Activated naive CD4-positive, alpha-beta T cell (primary cell): ENCODE measurements around the gene S100PBP.

Source experiments
- DNase-seq, 4 experiments: peaks; one replicate each; lab custom pipeline; 2025; lab: John Stamatoyannopoulos, UW

The S100PBP gene

DNA sequence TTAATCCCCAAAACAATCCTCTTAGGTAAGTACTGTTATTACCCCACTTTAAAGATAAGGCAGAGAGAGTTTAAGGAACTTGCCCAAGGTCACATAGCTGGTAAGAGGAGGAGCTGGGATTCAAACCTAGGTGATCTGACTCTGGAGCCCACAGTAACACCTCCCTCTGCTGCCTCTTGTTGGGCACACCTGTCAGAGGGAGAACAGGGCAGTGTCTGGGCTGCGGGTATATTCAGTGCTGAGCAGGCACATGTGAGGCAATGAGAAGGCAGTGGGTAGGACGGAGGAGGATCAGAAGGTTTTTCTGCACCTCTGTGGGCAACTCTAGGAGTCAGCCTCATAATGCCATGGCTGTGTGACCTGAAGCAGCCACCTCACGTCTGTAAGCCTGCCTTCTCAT is 70.7 kb downstream of the S100PBP start:
- no peak for DNase-seq

DNA sequence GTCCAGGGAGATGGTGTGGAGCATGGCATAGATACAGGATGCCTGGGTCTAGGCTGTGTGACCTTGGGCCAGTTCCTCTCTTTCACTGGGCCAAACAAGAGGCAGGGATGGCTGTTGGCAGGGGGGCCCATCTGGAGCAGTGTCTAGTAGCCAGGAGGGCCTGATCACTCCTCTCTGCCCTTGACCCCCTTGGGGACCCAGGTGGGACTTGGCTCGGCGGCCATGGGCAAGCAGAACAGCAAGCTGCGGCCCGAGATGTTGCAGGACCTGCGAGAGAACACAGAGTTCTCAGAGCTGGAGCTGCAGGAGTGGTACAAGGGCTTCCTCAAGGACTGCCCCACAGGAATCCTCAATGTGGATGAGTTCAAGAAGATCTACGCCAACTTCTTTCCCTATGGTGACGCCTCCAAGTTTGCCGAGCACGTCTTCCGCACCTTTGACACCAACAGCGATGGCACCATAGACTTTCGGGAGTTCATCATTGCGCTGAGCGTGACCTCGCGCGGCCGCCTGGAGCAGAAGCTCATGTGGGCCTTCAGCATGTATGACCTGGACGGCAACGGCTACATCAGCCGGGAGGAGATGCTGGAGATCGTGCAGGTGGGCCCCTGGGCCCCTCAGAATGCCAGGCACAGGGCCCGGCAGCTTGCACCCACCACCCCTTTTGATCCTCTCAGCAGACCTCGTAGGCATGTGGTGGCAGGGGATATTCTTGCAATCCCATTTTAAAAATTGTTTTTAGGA is 71.4 kb downstream of the S100PBP start:
- DNase-seq = no peak

DNA sequence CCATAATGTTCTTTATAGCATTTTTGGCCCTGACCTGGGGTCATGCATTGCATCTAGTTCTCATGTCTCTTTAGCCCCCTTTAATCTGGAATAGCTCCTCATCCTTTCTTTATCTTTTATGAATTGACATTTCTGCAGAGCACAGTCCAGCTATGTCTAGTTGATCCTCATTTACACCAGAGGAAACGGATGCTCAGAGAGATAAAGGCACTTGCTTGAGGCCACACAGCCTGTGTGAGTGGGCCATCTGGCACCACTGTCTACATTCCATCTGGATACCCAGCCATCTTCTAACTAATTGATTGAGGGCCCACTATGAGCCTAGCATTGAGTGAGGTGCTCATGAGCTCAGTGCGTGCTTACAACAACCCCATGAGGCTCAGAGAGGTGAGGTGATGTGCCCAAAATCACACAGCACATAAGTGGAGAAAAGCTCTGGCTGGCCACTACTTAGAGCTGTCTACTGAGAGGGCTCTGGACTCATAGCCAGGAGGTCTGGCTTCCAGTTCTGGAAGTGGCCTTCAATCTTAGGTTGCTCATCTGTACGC is 72.4 kb downstream of the S100PBP start:
- DNase-seq = no peak

DNA sequence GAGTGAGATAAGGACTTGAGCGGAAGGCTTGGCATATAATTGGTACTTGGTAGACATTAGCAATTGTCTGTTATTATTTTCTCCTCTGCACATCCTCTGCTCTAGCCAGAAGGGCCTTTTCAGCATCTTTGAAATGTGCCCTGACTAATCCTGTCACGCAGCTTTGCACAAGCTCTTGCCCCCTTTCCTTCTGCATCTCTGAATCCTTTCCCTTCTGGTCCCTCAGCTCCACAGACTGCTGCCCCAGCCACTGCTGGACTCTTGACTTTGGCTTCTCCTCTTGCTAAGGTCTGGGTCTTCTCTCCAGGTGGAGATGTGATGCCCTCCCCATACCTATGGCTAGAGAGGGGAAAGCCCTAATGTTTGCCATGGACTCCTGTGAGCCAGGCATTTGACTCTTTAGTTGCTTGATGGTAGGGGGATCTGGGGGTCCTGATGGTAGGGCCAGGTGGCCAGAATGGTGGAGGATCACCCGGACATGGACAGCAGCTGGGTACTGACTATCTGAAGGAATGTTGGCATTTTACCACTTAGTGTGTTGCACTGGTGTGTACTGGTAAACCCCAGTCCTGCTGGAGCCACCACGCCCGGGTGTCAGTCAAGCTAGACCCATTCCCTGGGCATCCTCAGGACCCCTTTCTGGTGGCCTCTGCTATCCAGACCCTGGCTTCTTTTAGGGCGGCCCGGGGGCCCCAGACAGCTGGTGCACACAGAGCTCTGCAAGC is 73.2 kb downstream of the S100PBP start:
- no peak for DNase-seq

DNA sequence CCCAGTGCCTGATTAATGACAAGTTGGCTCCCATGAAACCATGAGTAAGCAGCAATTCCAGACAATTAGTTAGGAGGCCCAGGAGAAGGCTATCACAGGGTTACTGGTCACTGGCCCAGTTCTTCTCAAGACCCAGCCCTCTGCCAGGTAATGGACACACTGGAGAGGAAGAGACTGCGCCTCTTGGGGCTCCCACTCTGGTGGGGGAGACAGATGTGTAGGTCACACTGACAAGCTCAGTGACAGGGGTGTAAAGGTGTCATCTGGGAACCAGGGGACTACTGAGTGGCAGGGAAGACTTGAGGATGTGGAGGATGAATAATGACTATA is 73.8 kb downstream of the S100PBP start:
- DNase-seq = no peak

DNA sequence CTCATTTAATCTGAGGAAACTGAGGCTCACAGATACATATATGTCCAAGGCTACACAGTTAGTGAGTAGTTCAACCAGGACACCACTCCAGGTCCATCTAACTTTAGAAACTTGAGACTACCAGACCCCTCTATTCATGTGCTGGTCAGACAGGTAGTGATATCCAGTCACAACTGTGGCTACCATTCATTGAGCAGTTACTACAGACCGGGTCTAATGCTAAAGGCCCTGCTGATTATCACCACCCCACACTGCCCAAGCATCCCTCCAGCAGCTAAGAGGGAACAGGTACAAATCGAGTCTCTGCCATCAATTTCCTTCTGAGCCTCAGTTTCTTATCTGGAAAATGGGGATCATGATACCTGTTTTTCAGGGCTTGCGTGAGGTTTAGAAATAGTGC is 74.2 kb downstream of the S100PBP start:
- DNase-seq = no peak

DNA sequence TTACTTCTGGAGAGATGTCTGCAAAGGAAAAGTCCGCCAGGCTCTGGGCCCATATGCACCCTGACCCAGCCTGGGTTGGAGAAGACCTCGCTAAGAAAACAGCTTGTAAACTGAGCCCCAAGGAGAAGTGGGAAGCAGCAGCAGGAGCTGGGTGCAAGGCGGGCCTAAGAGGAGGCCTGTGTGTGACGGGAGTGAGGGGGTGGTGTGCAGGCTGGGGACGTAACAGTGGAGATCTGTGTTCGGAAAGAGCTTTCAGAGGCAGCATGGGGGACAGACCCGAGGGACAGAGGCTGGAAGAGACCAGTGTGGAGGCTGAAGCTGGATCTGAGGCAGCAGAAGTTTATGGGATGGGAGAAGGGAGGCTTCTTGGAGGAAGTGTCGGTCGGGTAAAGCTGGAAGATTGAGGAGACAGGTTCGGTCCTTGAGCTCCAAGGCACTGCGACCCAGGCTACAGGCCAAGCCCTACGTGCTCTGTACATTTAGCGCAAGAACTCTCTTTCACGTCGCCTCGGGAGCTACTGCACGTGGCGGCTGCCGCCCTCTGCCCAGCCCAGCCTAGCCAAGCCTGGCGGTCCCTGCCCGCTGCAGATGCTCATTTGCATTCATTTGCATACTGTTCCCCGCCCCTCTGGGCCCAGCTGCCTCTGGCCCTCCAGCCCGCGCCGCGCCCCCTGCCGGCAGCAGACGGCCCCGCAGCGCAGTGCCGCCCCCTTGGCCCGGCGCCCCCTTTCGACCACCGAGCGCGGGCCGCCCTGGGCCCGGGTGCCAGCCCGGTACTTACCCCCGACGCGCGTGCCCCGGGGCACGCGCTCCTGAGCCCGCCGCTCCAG is 75.1 kb downstream of the S100PBP start:
- DNase-seq = no peak

DNA sequence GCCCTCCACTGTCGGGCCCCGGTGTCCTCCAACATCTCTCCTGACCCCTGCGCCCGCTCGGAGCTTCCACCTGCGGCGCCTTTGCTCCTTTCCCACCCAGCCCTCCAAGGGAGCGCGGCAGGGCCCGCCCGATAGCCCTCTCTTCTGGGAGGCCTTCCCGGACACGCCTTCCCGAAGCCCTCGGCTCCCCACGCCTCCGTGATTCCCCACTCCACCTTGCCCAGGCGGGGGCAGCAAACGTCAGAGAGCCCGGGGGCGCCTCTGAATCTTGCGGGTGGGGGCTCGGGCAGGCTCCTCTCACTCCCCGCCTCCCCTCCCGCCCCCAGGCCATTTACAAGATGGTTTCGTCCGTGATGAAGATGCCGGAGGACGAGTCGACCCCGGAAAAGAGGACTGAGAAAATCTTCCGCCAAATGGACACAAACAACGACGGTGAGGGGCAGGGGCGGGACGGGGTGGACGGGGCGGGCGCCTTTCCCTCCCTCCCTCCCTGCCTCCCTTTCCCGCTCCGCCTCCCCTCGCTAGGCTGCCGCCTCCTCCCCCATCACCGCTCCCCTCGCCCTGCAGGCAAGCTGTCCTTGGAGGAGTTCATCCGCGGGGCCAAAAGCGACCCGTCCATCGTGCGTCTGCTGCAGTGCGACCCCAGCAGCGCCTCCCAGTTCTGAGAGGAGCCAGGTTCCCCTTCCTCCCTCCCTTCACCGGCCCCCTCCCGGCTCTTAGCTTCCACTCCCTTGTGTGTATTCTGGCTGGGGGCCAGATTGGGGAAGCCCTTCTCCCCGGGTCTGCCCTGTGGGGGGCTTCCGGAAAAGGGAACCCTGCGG is 76.0 kb downstream of the S100PBP start:
- no peak for DNase-seq

DNA sequence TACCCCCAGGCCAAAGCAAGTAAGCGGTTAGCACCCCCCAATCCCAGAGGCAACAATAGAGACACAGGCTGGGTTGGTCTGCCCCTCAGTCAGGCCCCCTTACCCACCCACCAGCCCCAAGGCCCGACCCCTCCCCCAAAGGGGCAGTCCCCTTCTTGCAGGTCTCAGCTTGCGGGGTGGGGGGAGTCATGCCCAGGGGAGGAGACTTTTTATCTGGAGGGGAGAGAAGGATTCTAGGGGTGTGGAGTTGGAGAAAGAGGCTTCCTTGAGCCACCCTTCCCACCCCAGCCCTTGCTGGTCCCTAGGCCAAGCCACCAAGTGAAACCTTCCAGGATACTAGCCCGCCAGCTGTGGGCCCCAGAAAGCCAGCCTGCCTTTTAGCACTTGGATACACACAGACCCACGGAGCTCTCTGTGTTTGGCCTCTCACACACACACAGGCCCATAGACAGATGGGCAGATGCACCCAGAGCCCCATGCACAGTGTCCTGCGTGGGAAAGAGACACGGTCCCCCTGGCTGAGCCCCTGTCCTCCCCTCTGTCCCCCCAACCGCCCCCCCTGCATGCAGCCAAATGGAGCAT is 76.7 kb downstream of the S100PBP start:
- DNase-seq = no peak

DNA sequence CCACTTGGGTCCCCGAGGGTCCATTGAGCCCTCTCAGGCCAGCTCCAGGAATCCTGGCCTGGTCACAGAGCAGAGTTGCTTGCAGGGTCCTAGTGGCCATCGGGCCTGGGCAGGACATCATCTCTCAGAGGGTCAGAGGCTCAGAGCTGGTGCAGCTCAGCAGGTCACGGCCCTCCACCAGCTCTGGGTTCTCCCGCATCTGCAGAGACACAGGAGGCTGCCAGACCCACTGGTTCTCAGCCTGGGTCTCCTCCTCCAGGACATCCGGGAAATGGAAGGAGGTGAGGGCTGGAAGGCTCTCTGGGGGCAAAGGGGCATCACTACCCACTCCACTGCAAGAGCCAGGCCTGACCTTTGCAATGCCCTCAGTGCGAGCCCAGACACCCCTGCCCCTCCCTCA is 77.2 kb downstream of the S100PBP start:
- DNase-seq = no peak

DNA sequence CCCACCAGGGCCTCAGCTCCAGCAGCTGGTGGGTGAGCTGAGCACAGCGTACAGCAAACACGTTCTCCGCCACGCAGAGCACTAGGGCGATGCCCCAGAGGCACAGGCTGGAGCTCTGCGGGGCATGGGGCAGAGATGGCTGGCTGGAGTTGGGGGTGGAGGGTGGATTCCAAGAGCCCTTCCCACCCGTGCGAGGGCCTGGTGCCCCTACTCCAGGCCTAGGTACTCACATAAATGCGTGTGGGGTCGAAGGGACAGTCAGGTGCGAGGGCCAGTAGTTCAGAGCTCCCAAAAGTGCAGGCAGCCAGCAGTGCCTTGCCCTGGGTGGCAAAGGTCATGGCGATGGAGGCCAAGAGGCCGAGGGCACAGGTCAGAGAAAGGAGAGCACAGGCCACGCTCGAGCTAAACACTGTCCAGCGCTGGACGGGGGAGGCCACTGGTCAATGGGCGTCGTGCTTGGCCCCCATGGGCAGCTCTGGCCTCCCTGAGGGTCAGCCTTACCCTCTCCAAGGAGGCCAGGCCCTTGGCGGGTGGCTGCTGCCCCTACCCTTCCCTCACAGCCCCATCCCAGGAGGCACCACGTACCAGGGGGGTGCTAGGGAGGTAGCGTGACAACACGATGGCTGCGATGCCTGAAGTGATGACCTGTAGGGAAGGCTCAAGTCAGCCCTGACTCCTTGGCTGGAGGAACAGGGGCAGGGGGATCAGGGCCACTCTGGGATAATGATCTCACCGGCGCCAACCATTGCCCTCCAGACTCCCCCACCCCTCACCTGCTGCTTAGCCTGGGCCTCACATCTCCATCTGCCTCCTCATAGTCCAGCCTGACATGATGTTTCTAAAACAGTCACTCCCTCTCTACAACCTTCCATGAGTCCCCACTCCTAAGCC is 78.1 kb downstream of the S100PBP start:
- no peak for DNase-seq

DNA sequence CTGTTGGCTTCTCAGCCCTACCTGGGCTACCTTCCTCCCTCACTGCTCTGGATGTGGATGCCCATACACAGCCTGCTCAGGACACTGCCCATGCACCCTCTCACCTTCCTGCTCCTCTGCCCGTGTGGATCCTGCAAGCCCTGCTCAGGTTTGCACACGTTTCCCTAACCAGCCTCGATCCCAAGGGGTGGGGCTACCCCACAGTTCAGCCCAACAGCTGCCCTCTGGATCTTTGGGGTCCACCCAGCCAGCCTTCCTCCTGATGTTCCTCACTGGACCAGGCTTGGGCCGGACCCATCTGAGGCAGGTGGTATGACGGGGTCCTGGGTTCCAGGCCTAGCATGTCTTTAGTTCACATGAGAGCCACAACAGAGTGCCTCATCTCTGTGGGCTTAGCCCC is 79.0 kb downstream of the S100PBP start:
- no peak for DNase-seq

DNA sequence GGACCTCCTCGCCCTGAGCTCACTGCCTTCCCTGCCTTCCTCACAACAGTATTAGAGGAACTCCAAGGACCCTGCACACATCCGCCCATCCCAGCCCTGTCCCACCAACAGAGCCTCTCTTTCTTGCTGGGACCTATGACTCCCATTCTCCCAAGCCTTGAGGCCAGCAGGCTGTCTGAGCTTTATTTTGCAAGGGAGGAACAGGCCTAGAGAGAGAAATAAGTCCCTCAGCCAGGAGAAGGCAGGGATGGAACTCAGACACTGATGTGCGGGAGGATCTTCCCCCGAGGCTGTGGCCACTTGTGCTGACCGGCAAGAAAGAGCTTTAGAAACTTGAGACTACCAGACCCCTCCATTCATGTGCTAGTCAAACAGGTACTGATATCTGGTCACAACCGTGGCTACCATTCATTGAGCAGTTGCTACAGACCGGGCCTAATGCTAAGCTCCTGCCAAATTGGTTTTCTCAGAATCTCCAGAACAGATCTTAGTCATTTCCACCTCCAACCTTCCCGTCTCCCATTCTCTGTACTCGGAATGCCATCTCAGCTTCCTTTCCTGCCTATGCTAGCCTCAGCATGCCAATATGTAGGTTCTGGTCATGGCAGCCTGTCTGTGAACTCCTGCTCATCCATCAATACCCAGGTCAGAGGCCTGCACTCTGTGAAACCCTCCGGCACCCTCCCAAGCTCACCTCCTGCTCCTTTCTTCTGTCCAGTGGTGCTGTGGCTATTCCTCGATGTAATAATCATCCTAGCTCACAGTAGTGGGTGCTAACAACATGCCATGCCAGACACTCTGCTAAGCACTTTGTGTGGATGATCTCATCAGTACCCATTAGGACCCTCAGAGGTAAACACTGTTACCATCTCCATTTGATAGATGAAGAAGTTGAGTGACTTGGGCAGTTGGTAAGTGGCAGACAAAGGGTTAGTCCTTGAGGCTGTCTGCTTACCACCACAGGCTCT is 79.9 kb downstream of the S100PBP start:
- no peak for DNase-seq

DNA sequence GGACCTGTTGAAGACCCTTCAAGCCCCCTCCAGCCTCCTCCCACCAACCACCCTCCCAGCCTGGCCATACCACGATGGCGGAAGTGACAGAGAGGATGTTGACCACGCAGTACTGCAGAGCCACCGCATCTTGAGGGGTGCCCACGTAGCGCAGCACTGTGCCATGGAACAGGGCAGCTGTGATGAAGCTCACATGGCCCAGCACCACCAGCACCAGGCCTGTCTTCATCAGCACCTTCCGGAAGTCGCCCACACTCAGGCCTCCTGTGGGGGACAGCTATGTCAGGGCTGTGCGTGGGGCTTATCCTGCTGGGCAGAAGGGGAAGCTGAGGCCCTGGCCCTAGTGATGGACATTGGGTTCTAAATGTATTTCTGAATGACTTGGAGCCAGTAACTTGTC is 80.6 kb downstream of the S100PBP start:
- no peak for DNase-seq

DNA sequence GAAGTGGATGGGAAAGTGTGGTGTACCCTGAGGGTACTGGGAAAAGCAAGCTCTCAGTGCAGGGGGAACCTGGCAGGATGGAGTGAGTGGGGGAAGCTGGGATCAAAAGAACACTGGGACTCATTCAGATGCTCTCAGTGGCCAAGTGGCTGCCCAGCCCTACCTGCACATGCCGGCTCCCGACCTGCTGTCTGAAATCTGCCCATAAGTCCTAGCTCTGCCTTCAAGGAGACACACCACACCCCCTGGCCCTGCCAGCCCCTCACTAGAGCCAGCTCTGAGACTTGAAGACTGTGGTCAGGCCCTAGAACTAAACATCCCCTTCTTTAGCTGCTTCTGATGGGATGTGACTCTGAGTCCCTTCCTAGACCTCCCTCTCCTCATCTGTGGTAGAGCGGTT is 81.5 kb downstream of the S100PBP start:
- DNase-seq = no peak

DNA sequence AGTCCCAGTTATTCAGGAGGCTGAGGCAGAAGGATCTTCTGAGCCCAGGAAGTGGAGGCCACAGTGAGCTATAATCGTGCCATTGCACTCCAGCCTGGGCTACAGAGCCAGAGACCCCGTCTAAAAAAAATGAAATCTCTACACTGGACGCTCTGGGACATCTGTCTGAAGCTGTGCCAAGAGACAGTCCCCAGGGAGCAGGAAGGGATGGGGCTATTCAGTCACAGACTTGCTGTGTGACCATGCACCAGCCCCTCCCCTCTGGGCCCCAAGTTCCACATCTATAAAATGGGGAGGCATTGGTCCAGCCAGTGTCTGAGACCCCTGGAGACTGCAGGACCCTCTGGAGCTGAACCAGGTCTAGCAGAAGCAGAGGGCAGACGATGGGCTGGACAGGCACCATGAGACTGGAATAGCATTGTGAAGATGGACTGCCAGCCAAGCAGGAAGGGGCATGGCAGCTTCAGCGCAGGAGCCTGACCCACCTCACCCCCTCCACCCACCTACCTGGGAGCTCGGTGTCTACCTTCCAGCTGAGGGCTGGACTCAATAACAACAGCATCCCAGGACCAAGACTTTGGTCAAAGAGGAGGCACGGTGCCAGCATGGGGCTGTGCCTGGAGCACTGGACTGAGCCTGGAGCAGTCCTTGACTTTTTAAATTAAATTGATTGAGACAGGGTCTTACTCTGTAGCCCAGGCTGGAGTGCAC is 82.3 kb downstream of the S100PBP start:
- DNase-seq = no peak

DNA sequence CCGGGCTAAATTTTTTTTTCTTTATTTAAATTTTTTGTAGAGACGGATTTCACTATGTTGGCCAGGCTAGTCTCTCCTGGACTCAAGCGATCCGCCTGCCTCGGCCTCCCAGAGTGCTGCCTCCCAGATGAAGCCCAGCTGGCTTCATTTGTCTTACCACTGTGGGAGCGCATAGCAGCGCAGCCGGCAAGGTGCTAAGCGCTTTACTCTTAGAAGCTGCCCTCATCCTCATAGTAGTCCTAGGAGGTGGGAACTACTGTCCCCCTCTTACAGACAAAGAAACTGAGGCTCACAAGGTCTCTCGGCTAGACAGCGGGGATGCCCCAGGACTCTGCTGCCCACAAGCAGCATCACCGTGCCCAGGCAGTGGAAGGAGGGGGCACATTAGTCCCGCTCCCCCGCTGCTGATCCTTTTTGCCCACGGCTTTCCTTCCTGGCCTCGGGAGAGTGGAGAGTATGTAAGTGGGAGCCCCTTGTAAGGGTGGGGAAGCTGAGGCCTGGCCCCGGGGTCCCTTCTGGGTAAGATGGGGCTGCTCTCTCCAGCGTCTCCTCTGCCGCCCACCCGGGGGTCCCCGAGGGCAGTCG is 83.0 kb downstream of the S100PBP start:
- DNase-seq = no peak
